Panc1 (cell line): ENCODE data around the gene TMOD3.

Source experiments
- REST ChIP-seq, 2 experiments: IDR thresholded peaks; 2 replicates each; pipeline ENCODE4 v1.6.1; 2011 to 2012; ENCODE audit warnings: low read depth in 2 of 2, control low read depth in 1 of 2, low read length in 1 of 2, mild to moderate bottlenecking in 1 of 2, moderate library complexity in 1 of 2; ENCODE audit not compliant: insufficient read depth in 1 of 2
- TF ChIP-seq, protein P1 (sequence below): fragments of 450-650 bp; IDR thresholded peaks from 2 replicates; pipeline ENCODE4 v1.5.1; 2017; ENCODE audit warnings: mild to moderate bottlenecking

- TF ChIP-seq, protein P1, sequence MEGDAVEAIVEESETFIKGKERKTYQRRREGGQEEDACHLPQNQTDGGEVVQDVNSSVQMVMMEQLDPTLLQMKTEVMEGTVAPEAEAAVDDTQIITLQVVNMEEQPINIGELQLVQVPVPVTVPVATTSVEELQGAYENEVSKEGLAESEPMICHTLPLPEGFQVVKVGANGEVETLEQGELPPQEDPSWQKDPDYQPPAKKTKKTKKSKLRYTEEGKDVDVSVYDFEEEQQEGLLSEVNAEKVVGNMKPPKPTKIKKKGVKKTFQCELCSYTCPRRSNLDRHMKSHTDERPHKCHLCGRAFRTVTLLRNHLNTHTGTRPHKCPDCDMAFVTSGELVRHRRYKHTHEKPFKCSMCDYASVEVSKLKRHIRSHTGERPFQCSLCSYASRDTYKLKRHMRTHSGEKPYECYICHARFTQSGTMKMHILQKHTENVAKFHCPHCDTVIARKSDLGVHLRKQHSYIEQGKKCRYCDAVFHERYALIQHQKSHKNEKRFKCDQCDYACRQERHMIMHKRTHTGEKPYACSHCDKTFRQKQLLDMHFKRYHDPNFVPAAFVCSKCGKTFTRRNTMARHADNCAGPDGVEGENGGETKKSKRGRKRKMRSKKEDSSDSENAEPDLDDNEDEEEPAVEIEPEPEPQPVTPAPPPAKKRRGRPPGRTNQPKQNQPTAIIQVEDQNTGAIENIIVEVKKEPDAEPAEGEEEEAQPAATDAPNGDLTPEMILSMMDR, result no peak
- TF ChIP-seq REST (IDR thresholded peaks at IDR 0.05; ENCODE audit: insufficient read depth in 1 of 2, low read depth in 2 of 2, low read length in 1 of 2), result no peak
These were observed 20.0 kb upstream of the TMOD3 start for GRCh38 chr15:51809457-51809856.
